ENCODE measurements around the gene SPDYC. TPM values are rescaled to one million over a fixed set of nuclear protein-coding genes. Genes with fewer than 3 reads are reported as not detected.

SPDYC gene
- total and polyA plus RNA-seq, 2 of the 13 experiments (the other 11 are each of a cell fraction or from before 2014, with no cell fraction given): 0.15 to 0.33 TPM

DNA sequence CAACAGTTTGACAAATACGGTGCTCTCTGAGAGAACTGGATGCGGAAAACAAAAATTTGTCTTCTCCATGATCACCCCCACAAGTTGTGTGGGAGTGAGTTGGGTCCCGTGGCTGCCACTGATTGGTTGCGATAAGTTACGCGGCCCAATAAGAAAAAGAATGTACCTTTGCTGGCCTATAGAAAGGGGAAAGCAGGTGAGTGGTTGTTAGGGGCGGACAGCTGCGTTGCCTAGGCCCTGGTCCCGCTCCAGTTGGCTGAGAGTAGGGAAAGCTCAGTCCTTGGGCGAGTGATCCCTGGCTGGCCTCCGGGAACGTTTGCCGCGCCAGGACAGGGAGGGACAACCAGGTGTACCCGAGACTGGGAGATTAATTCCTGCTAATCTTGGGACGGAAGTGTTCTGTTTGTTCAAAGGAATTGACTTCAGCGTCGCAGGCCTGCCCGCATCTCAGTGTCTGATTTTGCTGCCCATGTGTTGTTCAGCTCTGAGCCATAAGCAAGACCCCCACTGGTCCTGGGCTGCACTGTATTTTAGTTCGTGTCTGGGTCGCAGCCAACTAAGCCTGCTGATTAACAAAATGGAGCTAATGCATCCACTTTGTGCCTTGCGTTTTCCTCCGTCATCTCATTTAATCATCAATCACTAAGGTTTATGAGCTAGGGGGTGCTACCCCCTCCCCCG is 34.9 kb upstream of the SPDYC start (continued):
- TF ChIP-seq KLF9 (CRISPR knock-in tag; IDR thresholded peaks at IDR 0.05; ENCODE audit: low read depth) (no peak), DNMT3B (CRISPR knock-in tag; conservative IDR thresholded peaks at IDR 0.05) (no peak), ZMAT3 (CRISPR knock-in tag; conservative IDR thresholded peaks at IDR 0.05) (peak; percentile 22; the same call in 1 of the 2 replicates), POLR2A (IDR thresholded peaks at IDR 0.05; ENCODE audit: insufficient read depth in 1 of 2, low read depth in 2 of 2, low read length in 2 of 2) (peak; percentile 82 to 93; a peak in 3 of 4 replicates), ZKSCAN5 (CRISPR knock-in tag; IDR thresholded peaks at IDR 0.05) (no peak), ARHGAP35 (CRISPR knock-in tag; IDR thresholded peaks at IDR 0.05; ENCODE audit: borderline replicate concordance) (no peak), TOE1 (CRISPR knock-in tag; IDR thresholded peaks at IDR 0.05) (no peak), SMYD3 (CRISPR knock-in tag; IDR thresholded peaks at IDR 0.05) (0 out of 2 replicates have a peak, but pooled peaks have one; percentile 41), KDM4B (CRISPR knock-in tag; IDR thresholded peaks at IDR 0.05) (0 out of 2 replicates have a peak, but pooled peaks have one; percentile 4), KLF13 (CRISPR knock-in tag; IDR thresholded peaks at IDR 0.05) (no peak), NCOR1 (IDR thresholded peaks at IDR 0.05; ENCODE audit: borderline replicate concordance, low read length) (peak; percentile 21; the same call in 1 of the 2 replicates), BHLHE40 (IDR thresholded peaks at IDR 0.05; ENCODE audit: low read length) (no peak), FOXM1 (CRISPR knock-in tag; IDR thresholded peaks at IDR 0.05) (no peak), CREM (IDR thresholded peaks at IDR 0.05) (0 out of 2 replicates have a peak, but pooled peaks have one; percentile 40), CREM (CRISPR knock-in tag; IDR thresholded peaks at IDR 0.05) (no peak), ARNT (IDR thresholded peaks at IDR 0.05) (no peak), STAG1 (CRISPR knock-in tag; IDR thresholded peaks at IDR 0.05) (peak; percentile 19; the same call in 1 of the 2 replicates), EEA1 (CRISPR knock-in tag; IDR thresholded peaks at IDR 0.05; ENCODE audit: borderline replicate concordance) (no peak), ZNF260 (CRISPR knock-in tag; IDR thresholded peaks at IDR 0.05; ENCODE audit: borderline replicate concordance, low read depth) (no peak)
- TF ChIP-seq, protein P1, sequence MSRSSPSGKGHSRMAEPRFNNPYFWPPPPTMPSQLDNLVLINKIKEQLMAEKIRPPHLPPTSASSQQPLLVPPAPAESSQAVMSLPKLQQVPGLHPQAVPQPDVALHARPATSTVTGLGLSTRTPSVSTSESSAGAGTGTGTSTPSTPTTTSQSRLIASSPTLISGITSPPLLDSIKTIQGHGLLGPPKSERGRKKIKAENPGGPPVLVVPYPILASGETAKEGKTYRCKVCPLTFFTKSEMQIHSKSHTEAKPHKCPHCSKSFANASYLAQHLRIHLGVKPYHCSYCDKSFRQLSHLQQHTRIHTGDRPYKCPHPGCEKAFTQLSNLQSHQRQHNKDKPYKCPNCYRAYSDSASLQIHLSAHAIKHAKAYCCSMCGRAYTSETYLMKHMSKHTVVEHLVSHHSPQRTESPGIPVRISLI (CRISPR knock-in tag; IDR thresholded peaks at IDR 0.05; ENCODE audit: borderline replicate concordance): no peak
- TF ChIP-seq, protein P2, sequence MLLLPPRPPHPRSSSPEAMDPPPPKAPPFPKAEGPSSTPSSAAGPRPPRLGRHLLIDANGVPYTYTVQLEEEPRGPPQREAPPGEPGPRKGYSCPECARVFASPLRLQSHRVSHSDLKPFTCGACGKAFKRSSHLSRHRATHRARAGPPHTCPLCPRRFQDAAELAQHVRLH (CRISPR knock-in tag; IDR thresholded peaks at IDR 0.05; ENCODE audit: borderline replicate concordance, low read depth): no peak
- TF ChIP-seq, protein P3, sequence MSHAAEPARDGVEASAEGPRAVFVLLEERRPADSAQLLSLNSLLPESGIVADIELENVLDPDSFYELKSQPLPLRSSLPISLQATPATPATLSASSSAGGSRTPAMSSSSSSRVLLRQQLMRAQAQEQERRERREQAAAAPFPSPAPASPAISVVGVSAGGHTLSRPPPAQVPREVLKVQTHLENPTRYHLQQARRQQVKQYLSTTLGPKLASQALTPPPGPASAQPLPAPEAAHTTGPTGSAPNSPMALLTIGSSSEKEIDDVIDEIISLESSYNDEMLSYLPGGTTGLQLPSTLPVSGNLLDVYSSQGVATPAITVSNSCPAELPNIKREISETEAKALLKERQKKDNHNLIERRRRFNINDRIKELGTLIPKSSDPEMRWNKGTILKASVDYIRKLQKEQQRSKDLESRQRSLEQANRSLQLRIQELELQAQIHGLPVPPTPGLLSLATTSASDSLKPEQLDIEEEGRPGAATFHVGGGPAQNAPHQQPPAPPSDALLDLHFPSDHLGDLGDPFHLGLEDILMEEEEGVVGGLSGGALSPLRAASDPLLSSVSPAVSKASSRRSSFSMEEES (CRISPR knock-in tag; IDR thresholded peaks at IDR 0.05): no peak
- TF ChIP-seq, protein P4, sequence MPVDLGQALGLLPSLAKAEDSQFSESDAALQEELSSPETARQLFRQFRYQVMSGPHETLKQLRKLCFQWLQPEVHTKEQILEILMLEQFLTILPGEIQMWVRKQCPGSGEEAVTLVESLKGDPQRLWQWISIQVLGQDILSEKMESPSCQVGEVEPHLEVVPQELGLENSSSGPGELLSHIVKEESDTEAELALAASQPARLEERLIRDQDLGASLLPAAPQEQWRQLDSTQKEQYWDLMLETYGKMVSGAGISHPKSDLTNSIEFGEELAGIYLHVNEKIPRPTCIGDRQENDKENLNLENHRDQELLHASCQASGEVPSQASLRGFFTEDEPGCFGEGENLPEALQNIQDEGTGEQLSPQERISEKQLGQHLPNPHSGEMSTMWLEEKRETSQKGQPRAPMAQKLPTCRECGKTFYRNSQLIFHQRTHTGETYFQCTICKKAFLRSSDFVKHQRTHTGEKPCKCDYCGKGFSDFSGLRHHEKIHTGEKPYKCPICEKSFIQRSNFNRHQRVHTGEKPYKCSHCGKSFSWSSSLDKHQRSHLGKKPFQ (CRISPR knock-in tag; IDR thresholded peaks at IDR 0.05; ENCODE audit: insufficient replicate concordance): peak; percentile 55
- TF ChIP-seq, protein P5, sequence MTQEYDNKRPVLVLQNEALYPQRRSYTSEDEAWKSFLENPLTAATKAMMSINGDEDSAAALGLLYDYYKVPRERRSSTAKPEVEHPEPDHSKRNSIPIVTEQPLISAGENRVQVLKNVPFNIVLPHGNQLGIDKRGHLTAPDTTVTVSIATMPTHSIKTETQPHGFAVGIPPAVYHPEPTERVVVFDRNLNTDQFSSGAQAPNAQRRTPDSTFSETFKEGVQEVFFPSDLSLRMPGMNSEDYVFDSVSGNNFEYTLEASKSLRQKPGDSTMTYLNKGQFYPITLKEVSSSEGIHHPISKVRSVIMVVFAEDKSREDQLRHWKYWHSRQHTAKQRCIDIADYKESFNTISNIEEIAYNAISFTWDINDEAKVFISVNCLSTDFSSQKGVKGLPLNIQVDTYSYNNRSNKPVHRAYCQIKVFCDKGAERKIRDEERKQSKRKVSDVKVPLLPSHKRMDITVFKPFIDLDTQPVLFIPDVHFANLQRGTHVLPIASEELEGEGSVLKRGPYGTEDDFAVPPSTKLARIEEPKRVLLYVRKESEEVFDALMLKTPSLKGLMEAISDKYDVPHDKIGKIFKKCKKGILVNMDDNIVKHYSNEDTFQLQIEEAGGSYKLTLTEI (CRISPR knock-in tag; conservative IDR thresholded peaks at IDR 0.05): no peak

All from HepG2 (cell line).